ENCODE results near the gene CIITA.
"Not testable (repeated sequence)": the region's sequence is repeated elsewhere in the genome, so short reads cannot be mapped to it uniquely, and the experiment has no call there.

CIITA gene

DNA sequence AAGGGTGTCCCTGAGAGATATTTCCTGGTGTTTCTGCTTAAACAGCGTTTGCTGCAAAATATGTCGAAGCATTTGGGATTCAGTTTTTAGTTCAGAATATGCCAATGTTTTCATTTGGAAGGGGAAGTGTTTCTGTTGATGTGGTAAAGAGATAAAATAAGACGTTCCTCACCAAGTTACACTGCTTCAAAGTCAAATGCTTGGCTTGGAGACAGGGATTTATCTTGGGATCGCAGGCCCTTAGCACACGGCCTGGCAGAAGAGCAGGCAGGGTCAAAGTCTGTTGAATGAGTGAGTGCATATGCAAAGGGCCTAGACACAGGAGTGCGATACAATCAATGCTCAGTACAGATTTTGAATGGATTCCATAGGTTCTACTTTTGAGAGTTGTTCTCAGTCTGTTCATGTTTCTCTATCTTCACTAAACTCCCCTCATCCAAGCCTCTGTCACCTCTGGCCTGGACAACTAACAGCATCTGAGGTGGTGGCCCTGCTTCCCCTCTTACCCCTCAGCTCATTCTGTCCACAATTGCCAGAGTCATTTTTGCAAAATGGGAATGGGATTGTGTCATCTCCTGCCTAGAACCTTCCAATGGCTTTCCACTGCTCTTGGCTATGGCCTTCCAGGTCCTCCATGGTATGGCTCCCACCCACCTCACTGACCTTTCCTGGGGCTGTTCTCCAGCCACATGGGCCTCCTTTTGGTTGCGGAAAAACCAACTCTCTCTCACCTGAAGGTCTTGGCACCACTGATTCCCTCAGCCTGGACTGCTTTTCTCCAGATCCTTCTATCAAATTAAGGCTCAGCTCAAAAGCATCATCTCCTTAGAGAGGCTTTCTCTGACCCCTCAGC, 62.0 kb downstream of the CIITA start:
- DNase-seq = no peak

DNA sequence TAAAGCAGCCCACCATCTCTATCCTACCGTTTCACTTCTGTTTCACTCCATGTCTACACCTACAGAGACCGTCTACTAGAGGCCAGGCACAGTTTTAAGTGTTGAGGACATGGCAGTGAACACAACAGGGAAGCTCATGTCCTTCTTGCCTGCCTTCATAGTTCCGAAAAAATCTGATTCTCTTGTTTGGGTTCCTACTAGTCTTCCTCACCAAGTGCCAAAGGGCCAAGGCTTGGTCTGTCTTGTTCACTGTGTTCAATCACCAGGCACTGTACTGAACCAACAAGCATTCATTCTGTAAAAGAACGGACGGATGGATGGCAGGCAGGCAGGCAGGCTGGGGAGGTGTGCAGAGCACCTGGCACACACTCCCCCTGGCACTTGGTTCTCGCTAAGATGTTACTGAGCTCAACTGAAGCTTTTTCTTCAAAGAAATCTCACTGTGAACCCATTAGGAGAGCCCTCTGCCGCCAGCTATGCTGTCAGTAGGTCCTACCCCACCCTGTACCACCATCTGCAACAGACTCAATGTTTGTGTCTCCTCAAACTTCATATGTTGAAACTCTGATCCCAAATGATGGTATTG, 62.7 kb downstream of the CIITA start:
- DNase-seq = no peak

DNA sequence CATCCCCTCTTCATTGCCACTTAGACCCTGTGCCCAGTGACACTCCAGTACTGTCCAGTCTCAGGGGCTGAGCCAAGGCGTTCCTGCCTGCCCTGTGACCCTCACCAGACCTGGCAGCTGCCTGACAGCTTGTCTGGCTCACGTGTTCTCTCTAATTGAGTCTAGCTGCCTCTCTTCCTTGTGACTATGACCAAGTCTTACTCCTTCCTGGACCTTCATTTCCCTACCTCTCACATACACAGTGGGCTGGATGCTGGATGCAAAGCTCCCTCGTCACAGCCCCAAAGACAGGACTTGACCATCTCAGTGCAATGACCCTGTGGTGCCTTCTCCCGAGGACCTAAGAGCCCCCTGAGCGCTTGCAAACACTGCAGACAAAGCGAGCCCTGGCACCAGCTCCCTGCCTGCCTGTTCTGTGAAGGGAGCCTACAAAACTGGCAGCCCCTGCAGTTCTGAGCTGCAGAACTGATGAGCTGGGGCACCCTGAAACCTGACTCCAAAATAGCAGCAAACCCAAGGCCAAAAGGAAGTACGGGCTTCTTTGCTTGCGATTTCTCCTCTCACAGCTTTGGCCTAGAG, 63.6 kb downstream of the CIITA start:
- DNase-seq = peak; percentile 21

DNA sequence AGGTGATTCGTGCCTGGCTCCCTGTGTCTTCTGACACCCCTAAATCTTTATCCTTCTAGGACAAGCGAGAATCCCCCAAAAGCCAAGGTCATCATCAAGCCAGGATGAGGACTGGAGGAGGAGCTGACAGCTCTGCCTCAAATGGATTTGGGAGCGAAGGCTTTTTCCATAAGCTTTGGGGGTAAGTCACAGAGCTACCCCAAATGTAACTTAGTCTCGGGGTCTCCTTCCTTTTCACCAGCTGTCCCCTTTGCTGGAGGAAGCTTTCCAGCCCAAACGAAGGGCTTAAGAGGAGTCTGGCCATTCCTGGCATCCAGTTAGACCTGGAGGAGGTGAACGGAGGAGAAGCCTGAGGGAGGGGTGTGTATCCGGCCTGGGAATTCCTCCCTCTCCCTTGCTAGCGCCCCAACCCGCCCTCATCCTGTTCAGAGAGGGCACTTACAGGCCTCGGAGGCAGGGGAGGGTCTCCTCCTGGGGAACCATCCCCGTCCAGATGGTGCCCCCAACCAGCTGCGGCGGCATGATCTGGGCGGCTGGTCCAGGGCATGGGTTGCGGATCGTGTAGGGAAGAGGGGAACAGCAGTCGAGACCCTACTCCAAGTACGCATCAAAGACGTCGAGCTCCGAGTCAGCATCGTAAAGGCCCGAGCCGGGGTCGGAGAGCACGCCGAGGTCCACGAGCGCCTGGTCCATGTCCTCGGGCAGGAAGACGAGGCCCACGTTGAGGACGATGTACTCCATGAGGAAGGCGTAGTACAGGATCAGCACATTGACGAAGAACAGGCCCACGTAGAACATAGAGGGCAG, 64.3 kb downstream of the CIITA start:
- no peak for DNase-seq

DNA sequence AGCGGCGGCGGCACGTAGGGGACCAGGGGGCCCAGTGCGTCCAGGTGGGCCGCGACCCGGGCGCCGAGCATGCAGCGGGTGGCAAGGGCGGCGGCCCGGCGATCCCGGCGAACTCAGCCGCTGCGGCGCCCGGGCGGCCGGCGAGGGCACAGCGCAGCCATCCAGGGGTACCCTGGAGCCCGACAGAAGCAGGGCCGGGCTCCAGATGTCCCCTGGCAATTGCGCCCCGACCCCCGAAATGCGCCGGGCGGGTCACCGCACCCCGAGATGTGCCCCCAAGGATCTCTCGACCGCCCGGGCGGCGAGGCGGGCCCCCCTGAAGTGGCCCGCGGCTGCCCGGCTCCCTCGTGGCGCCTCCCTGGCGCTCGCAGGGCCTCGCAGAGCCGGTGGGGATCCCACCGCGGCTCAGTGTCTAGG, 64.9 kb downstream of the CIITA start:
- DNase-seq = not testable (repeated sequence)

DNA sequence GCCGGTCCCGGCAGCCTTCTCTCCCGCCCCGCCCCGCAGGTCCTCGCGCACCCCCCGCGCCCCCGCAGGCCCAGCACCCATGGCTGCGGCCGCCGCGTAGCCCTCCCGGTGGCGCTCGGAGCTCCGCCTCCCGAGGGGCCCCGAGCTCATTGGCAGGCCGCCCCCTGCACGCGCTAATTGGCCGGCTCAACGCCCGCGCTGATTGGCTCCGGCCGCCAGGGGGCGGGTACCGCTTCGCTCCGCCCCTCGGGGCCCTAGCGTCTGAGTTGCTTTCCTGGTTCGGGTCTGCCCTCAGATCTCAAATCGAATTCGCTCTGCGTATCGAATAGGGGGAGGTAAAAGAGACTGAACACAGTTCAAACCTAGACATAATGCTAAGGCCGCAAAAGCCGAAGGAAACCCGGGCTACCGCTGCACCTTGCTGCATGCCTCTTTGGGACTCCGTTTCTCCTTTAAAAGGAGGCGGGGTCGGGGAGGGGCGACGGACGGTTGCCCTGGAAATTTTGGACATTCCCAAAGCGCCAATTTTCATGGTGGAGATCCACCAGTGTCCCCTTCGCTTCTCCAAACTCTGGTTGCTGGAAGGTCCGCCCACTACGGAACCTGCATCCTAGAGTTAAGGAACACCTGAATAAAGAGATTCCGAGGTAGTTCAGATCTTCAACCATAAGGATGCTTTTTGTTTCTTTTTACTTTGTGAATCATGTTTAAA, 65.5 kb downstream of the CIITA start, which contains the start of gene DEXI:
TSS of gene DEXI (minus strand) at position 117 of the 712 bp plus-strand sequence. CDS start 463 bp downstream, outside the sequence.
- peak; percentile 81 for DNase-seq

DNA sequence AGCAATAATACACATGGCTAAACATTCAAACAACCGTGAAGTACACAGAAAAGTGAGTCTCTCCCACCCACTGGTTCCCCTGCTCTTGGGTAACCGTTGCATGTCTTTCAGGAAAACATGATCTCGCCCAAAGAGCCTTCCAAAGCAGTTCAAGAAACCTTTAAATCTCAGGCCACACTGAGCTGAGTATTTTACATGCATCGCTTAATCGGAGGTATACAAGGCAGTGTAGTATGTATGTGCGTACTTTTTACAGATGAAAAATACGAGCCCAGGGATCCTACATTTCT, 66.0 kb downstream of the CIITA start:
- DNase-seq = peak; percentile 36

DNA sequence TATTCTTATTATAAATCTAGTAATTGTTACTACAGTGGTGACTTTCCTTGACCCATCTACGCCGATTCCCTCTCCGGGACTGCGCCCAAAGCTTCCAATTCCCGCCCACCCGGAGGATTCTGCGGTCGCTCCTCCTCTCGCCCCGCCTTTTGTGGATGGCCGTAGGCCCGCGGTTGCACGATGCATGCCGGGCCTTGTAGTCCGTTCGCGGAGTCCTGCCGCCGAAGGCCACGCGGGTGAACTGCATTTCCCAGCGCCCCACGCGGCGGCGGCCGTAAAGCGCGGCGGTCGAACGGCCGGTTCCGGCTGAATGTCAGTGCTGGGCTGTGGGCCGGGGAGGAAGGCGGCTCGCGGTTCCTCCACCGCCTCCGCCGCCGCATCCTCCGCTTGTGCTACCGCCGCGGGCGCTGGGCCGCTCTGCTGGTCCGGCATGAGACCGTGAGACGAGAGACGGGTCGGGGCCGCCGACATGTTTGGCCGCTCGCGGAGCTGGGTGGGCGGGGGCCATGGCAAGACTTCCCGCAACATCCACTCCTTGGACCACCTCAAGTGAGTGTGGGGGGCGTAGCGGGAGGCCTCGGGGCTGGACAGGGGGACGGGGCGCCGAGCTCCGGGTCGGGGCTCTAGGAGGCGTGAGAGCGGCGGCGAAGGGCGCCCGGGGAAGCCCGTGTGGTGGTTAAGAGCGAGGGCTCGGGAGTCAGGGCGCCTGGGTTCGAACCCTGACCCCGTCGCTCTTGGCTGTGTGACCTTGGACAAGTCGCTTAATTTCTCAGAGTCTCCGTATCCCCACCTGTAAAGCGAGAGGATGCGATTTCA, 67.5 kb downstream of the CIITA start, which contains the start of gene CLEC16A:
TSS of gene CLEC16A (plus strand) at position 316 of the 816 bp plus-strand sequence. CDS start at position 470, 154 bp downstream.
- peak; percentile 82 for DNase-seq

DNA sequence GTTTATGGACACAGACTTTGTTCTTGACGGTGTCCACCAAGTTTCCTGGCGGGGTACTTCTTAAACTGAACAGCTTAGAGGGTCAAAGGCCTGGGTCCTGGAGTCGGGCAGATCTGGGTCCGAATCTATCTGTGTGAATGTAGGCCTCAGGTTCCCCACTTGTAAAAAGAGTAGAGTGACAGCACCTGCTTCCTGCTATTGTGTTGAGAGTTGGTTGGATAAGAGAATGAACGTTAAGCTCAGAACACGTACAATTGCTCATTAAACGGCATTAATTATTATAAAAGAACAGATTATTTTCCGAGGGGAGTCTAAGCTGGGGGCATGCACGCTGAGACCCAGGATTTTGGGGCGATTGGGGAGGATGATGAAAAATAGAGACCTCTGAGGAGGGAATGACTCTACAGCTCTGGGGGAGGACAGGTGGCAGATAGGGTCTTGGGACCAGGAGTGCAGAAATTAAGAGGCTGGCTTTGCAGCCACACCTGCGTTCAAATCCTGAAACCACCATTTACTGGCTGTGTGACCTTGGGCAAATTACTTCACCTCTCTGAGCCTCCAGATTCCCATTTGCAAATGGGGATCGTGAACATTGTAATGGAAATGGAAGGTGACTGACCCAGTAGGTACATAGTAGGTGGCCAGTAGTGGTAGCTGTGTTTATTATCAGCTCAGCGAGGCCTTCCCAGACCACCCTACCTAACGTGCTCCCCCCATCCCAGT, 68.2 kb downstream of the CIITA start:
- DNase-seq = no peak

DNA sequence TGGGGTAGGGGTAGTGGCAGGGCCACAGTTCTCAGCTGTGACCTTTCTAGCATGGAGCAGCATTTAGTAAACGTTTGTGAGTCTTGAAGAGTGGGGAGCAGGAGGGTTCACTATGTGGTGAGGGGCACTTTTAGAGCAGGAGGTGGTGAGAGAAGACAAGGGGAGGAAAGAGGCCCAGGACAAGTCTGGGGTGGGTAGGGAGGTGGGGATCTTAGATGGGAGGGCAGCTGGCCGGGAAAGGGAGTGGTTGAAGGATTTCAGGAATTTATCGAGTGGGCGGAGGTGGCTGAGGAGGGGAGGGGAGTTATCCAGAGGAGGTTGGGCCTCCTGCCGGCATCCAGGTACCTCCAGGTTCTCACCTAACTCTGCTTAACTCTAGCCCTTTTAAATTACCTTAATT, 69.3 kb downstream of the CIITA start:
- no peak for DNase-seq

DNA sequence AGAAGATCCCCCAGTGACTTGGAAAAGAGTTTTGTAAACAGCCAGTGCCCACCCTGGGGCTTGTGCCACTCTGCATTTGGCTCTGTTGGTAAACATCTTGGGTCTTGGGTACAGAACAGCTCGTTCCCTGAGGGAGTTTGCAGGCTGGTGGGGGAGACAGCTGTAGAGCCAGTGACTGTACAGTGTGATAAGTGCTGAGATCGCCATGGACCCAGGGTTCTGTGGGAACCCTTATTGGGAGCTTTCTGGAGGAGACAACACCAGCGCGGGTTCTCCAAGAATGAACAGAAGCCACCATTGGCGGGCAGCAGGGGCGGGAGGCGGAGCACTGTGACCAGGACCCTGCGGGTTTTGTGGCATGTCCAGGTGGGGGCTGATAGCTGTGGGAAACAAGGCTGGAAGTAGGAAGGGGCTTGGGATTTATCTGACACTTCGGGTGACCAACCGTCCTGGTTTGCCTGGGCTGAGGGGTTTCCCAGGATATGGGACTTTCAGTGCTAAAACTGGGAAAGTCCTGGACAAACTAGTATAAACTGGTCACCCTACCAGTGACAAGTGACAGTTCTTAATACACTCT, 70.3 kb downstream of the CIITA start:
- DNase-seq = no peak

DNA sequence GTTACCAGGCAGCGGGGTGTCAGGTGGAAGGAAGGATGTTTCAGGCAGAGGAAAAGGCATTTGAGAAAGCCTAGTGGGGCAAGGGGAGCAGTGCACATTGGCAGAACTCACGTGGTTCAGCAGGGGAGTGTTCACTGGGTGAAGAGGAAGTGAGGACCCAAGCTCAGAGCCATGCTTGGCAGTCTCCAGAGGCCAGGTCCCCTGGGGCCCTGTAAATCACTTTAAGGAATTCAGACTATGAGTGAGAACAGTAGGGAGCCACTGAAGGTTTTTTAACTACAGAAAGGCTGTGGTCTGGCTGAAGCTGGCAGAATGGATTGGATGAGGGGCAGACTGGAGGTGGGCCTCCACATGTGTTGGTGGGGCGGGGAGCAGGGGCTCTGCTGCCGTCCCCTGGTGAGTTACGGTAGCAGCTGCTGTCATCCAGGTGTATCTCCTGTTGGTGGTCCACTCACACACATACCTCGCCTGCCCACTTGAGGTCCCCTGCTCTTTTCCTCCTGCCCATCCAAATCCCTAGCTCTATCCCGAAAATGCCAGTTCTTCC, 72.5 kb downstream of the CIITA start:
- DNase-seq = no peak

DNA sequence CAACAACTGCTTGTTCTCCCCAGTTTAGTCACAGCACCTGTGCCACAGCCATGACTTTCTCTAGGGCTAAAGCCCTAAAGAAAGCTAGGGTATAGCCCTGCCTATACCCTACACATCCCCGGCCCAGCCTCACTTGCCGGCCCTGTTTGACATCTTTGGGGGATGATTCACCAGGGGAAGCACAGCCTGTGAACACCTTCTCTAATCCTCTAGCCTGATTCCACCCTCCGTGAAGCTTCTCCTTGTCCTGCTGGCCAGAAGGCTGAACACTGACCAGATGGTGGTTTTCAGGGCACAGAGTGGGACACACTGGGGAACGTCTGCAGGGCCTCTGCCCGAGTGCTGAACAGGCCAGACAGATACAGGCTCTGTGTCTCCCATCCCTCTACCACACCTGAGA, 73.4 kb downstream of the CIITA start:
- DNase-seq = no peak

DNA sequence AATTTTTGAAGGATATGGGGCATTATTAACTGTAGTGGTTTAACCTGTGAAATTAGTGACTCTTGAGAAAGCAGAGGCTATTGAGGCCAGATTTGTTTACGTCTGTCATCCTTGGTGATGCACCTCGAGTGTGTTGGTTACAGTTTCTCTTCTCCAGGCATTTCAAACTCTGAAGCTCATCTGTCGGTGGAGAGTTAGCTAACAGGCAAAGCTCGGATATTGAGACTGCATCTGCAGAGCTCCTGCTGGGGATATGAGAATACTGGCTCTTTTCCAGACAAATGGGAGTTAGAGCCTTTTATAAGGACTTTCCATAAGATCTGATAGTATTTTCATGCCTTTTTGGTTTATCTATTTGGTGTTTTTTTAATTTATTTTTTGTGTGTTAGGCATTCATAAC, 74.0 kb downstream of the CIITA start:
- DNase-seq = no peak

DNA sequence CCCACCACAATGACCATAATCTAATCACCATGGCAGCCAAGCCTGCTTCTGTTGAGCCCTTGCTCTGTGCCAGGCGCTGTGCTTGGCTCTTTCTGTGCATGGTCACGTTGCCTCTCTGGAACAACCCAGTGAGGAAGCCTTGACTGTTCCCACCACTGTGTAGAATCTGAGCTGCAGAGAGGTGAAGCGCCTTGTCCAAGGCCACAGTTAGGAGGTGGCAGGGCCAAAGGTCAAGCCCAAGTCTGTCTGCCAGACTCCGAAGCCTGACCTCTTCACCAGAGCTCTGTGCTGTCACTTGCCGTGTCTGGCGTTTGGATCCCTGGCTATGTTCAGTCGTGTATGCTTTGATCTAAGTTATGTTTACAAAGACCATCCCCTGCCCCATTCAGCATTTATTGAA, 77.9 kb downstream of the CIITA start:
- DNase-seq = no peak

DNA sequence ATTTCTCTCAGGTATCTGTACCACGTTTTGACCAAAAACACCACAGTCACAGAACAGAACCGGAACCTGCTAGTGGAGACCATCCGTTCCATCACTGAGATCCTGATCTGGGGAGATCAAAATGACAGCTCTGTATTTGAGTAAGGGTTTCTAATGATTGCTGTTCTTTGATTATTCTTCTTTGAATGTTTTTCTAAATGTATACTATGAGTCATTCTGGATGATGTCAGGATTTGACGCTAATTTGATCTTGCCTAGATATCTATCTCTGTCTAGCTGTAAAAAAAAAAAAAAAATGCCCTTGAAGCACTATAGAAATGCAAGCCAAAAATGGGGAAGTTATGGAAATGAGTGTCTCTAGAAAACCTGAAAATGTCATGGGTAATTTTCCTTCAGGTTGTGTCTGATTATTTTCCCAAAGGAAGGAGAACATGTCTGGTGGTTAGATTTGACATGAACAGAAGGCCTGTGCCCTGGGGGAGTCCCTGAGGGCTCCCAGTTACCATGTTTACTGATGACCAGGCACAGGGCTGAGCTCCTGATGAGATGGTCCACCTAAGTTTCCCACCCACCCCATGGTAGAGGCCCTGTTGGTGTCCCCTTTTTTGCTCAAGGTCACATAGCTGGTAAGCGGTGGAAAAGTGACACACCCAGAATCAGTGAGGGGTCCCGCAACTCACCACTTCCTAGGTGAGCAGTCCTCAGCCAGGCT, 80.9 kb downstream of the CIITA start:
- DNase-seq = no peak

DNA sequence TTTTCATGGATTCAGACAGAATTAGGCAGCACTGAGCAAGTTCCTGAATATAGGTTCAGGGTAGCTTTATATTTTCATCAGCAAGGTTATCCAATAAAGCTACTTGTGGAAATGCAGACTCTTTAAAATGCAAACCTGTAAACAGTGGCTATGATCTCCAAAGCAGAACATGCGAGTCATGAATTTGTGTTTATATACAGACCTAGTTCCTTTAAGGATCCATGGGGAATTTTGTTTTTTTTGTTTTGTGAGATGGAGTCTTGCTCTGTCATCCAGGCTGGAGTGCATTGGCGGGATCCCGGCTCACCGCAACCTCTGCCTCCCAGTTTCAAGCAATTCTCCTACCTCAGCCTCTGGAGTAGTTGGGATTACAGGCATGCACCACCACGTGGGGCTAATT, 82.2 kb downstream of the CIITA start:
- no peak for DNase-seq

DNA sequence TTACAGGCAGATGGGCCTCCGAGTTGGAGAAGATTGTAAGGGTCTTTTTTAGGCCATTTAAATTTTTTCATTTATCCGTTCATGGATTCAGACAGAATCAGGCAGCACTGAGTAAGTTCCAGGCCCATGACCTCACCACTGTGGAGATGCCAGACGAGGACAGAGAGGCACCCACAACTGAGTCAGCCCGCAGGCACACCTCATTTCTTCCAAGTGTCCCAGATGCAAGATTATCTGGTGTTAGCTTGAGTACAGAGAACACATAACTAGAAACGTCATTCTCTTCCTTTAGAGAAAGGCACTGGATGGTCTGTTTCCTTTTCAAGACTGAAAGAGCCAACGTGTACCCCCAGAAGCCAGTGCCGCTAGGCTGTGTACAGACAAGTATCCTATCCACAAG, 84.2 kb downstream of the CIITA start:
- no peak for DNase-seq

DNA sequence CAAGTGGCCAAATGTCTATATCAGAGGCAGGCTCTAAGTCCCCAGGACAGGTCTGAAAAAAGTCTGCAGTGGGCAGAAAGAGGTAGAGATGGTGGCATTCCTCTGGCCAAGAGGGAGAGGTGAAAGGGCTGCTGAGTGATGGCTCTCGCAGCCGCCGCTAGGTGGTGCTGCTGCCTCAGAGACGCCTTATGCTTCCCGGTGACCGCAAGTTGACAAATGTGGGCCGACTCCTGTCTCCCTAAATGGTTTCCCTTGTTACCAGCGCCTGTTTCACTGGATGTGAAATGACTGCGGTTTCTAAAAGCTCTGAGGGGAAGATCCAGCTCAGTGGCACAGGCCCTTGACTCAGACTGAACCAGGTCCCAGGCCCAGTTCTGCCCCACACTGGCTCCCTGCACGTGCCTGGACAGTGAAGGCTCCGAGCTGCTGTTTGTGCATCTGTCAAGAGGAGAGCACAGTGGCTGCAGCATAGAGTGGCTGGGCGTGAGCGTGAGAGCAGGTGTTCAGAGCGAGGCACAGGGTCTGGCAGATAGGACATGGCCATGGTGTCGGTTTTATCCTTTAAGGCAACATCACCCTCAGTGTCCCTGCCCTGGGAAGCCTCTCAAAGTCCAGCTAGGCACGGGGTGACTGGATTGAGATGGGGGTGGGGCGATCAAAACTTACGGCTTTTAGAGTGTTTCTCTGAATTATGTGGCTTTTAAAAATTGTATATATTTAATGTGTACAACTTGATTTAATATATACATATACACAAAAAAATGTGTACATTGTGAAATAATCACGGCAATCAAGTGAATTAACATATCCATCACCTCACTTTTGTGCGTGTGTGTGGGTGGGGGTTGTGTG, 87.3 kb downstream of the CIITA start:
- peak; percentile 83 for DNase-seq

All from DMS79 treated with DMSO at 0.1 percent for 48 hours (cell line).